HG02938 (cell line): Measurements from ENCODE around the gene LRP5.

Experiments
- ATAC-seq: cut with Tn5 transposase; IDR thresholded peaks from one replicate; pipeline ENCODE4 v1.9.1; 2021; ENCODE audit warnings: mild to moderate bottlenecking, moderate library complexity; ENCODE audit not compliant: unreplicated experiment

Gene LRP5

GRCh38 chr11:68308068-68308467 lies 4.3 kb upstream of the LRP5 start:
- no peak for ATAC-seq

- ATAC-seq: no peak
Measured at GRCh38 chr11:68309621-68310185, 2.7 kb upstream of the LRP5 start.

- no peak for ATAC-seq
Measured at GRCh38 chr11:68311160-68312116, 953 bp upstream of the LRP5 start.

- no peak for ATAC-seq
Measured at GRCh38 chr11:68312780-68313573, 586 bp downstream of the LRP5 start.

GRCh38 chr11:68313574-68314202 lies 1.3 kb downstream of the LRP5 start:
- ATAC-seq: no peak

GRCh38 chr11:68314203-68315170 lies 2.1 kb downstream of the LRP5 start:
- ATAC-seq: no peak

- no peak for ATAC-seq
Measured at GRCh38 chr11:68315171-68315920, 3.0 kb downstream of the LRP5 start.

GRCh38 chr11:68317147-68317785 lies 4.9 kb downstream of the LRP5 start:
- no peak for ATAC-seq

- ATAC-seq: no peak
Measured at GRCh38 chr11:68321293-68322051, 9.1 kb downstream of the LRP5 start.

GRCh38 chr11:68322052-68322430 lies 9.7 kb downstream of the LRP5 start:
- no peak for ATAC-seq

GRCh38 chr11:68324241-68324640 lies 11.8 kb downstream of the LRP5 start:
- no peak for ATAC-seq

- ATAC-seq: no peak
Measured at GRCh38 chr11:68324695-68325094, 12.3 kb downstream of the LRP5 start.

- no peak for ATAC-seq
Measured at GRCh38 chr11:68325183-68325906, 13.0 kb downstream of the LRP5 start.

GRCh38 chr11:68325907-68326220 lies 13.5 kb downstream of the LRP5 start:
- no peak for ATAC-seq

- ATAC-seq: no peak
Measured at GRCh38 chr11:68326334-68327215, 14.2 kb downstream of the LRP5 start.

- ATAC-seq: no peak
Measured at GRCh38 chr11:68327586-68328370, 15.4 kb downstream of the LRP5 start.
